GM13977 (cell line): Measurements from ENCODE around the gene CORO2B.
"Not testable (repeated sequence)": the region's sequence is repeated elsewhere in the genome, so short reads cannot be mapped to it uniquely, and the experiment has no call there.

Experiments used
- DNase-seq: peaks from one replicate; pipeline ENCODE4 v3.0.0; 2012; ENCODE audit warnings: low spot score
- CTCF ChIP-seq: IDR thresholded peaks from 2 replicates; pipeline ENCODE4 v1.5.1; 2012; ENCODE audit warnings: mild to moderate bottlenecking, control low read depth; ENCODE audit not compliant: insufficient read depth; ENCODE audit errors: extremely low read depth, missing control alignments
- in situ Hi-C: fragments of 300-500 bp; cut with MboI; formaldehyde crosslinking; loops from one replicate; pipeline ENCODE4 v1.12.0; 2022; ENCODE audit warnings: low sequenced_read_pairs, low pct_unique_long_range_greater_than_20kb, mixed read lengths, inconsistent platforms; ENCODE audit not compliant: unreplicated experiment

Gene CORO2B

GRCh38 chr15:68603951-68604350 is 25.2 kb downstream of the CORO2B start:
- TF ChIP-seq CTCF: no peak
- DNase-seq: no peak
- in situ Hi-C loops: no loop called here

- DNase-seq, in situ Hi-C loops: not testable (repeated sequence)
Observed at GRCh38 chr15:68604840-68605478, 26.2 kb downstream of the CORO2B start.

GRCh38 chr15:68606375-68606774 is 27.6 kb downstream of the CORO2B start:
- TF ChIP-seq CTCF: no peak
- no peak for DNase-seq
- in situ Hi-C loops: no loop called here

GRCh38 chr15:68608206-68608843 is 29.5 kb downstream of the CORO2B start:
- in situ Hi-C loops: no loop called here
- no peak for DNase-seq
- TF ChIP-seq CTCF: no peak

- DNase-seq: no peak
- in situ Hi-C loops: no loop called here
- TF ChIP-seq CTCF: no peak
Observed at GRCh38 chr15:68608844-68609232, 30.0 kb downstream of the CORO2B start.

GRCh38 chr15:68609629-68610028 is 30.8 kb downstream of the CORO2B start:
- TF ChIP-seq CTCF: no peak
- in situ Hi-C loops: no loop called here
- DNase-seq: no peak

GRCh38 chr15:68610825-68611224 is 32.0 kb downstream of the CORO2B start:
- DNase-seq: no peak
- TF ChIP-seq CTCF: no peak
- in situ Hi-C loops: no loop called here
